Loucy (cell line): ENCODE measurements around the gene RNF32.

Experiments used
- H2AFZ ChIP-seq: fragments of 200-600 bp; sonication (generic); 2 replicates; pipeline ENCODE4 v1.6.0; 2016; ENCODE audit warnings: antibody characterized with exemption, mild to moderate bottlenecking, low read length, moderate library complexity
- H3F3A ChIP-seq: fragments of 200-600 bp; 2 replicates; pipeline ENCODE4 v1.6.0; 2016; ENCODE audit warnings: antibody characterized with exemption, low read depth, mild to moderate bottlenecking
- H3K27me3 ChIP-seq: fragments of 200-600 bp; sonication (generic); 2 replicates; pipeline ENCODE4 v1.6.1; 2014; ENCODE audit warnings: low read length, mild to moderate bottlenecking; ENCODE audit not compliant: insufficient read depth, poor library complexity, severe bottlenecking
- H3K36me3 ChIP-seq: fragments of 200-600 bp; sonication (generic); 2 replicates; pipeline ENCODE4 v1.6.1; 2016; ENCODE audit warnings: low read length; ENCODE audit not compliant: insufficient read depth
- H3K4me1 ChIP-seq: fragments of 200-600 bp; sonication (generic); 2 replicates; pipeline ENCODE4 v1.5.1; 2014; ENCODE audit warnings: low read length, mild to moderate bottlenecking; ENCODE audit not compliant: insufficient read depth, poor library complexity, severe bottlenecking
- H3K4me2 ChIP-seq: fragments of 200-600 bp; sonication (generic); 2 replicates; pipeline ENCODE4 v1.6.0; 2014; ENCODE audit warnings: antibody characterized with exemption, low read length, low read depth, mild to moderate bottlenecking; ENCODE audit not compliant: poor library complexity, severe bottlenecking
- H3K4me3 ChIP-seq: fragments of 200-600 bp; sonication (generic); 2 replicates; pipeline ENCODE4 v1.5.1; 2014; ENCODE audit warnings: low read length, mild to moderate bottlenecking, mixed read lengths; ENCODE audit not compliant: poor library complexity, severe bottlenecking
- H3K79me2 ChIP-seq: fragments of 200-600 bp; sonication (generic); 2 replicates; pipeline ENCODE4 v1.6.1; 2014; ENCODE audit warnings: low read length; ENCODE audit not compliant: insufficient read depth
- H3K9ac ChIP-seq: fragments of 200-600 bp; sonication (generic); 2 replicates; pipeline ENCODE4 v1.6.0; 2014; ENCODE audit warnings: mild to moderate bottlenecking, low read depth, low read length, moderate library complexity; ENCODE audit not compliant: poor library complexity, severe bottlenecking
- H3K9me2 ChIP-seq: fragments of 200-600 bp; sonication (generic); replicated peaks from 2 replicates; pipeline ENCODE4 v1.6.1; 2016; ENCODE audit warnings: low read depth, low read length, mixed read lengths
- H3K9me3 ChIP-seq: fragments of 200-600 bp; sonication (generic); 2 replicates; pipeline ENCODE4 v1.6.1; 2014; ENCODE audit warnings: mild to moderate bottlenecking, antibody characterized with exemption, low read length, low read depth; ENCODE audit not compliant: insufficient read depth
- H4K20me1 ChIP-seq: fragments of 200-600 bp; sonication (generic); 2 replicates; pipeline ENCODE4 v1.6.0; 2014; ENCODE audit warnings: antibody characterized with exemption, low read length, mild to moderate bottlenecking; ENCODE audit not compliant: insufficient read depth, poor library complexity, severe bottlenecking
- EZH2phosphoT487 ChIP-seq: fragments of 200-600 bp; IDR thresholded peaks from 2 replicates; pipeline ENCODE4 v1.6.1; 2018; ENCODE audit warnings: antibody characterized with exemption, mild to moderate bottlenecking, moderate library complexity, borderline replicate concordance
- TF ChIP-seq, protein P1 (sequence below): fragments of 200-600 bp; sonication (generic); conservative IDR thresholded peaks from 2 replicates; pipeline ENCODE4 v1.5.1; 2014; ENCODE audit warnings: mild to moderate bottlenecking, antibody characterized with exemption, low read length

Gene RNF32

DNA sequence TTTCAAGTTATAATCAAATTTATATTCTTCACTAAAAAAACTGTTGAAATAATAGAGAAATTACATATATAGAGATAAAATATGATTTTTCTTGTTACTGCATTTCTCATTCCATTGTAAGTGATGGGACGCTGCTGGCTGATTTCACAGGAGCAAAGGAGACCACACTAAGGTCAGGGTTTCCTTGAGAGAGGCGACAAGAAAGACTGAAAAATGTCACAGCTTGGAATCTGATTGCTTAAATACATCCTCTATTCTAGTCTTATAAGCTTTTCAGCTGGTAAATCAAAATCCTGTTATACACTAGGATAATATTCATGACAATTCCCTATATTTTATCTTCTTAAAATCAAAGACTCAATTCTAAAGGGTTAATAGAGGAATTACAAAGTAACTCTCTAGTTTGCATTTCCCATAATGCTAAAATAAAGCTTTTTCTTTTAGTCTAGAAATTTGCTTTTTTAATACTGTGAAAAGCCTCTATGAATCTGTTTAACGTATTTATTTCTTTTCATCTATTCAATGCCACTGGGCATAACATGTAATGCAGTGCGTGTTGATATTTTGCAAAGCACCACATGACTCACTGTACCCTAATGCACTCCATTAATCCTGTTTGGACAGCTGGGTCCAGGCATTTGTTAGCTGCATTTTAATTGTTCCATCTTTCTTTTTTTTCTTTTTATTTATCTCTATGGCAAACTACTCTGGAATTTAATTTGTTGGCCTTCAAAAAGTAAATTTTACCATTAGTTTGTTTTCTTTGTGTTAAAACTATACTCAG, 81.7 kb downstream of the RNF32 start:
- Histone ChIP-seq H3K79me2 (no peaks in the 10 kb centered on the region), H3K4me2 (no peak overlapping the region), H2AFZ (no peak overlapping the region), H3K4me3 (no peak overlapping the region), H3K9me2 (no peaks in the 10 kb centered on the region), H3K36me3 (peaks cover 28% of the 10 kb centered on the region; the same call in 1 of the 2 replicates), H3K4me1 (no peaks in the 10 kb centered on the region), H3K9ac (no peak overlapping the region), H3F3A (no peaks in the 10 kb centered on the region), H3K27me3 (no peaks in the 10 kb centered on the region), H4K20me1 (no peaks in the 10 kb centered on the region), H3K9me3 (no peaks in the 10 kb centered on the region)
- TF ChIP-seq EZH2phosphoT487 = no peak
- TF ChIP-seq, protein P1, sequence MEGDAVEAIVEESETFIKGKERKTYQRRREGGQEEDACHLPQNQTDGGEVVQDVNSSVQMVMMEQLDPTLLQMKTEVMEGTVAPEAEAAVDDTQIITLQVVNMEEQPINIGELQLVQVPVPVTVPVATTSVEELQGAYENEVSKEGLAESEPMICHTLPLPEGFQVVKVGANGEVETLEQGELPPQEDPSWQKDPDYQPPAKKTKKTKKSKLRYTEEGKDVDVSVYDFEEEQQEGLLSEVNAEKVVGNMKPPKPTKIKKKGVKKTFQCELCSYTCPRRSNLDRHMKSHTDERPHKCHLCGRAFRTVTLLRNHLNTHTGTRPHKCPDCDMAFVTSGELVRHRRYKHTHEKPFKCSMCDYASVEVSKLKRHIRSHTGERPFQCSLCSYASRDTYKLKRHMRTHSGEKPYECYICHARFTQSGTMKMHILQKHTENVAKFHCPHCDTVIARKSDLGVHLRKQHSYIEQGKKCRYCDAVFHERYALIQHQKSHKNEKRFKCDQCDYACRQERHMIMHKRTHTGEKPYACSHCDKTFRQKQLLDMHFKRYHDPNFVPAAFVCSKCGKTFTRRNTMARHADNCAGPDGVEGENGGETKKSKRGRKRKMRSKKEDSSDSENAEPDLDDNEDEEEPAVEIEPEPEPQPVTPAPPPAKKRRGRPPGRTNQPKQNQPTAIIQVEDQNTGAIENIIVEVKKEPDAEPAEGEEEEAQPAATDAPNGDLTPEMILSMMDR = no peak

- Histone ChIP-seq H3K4me2 (no peak overlapping the region), H3K4me3 (no peak overlapping the region), H3K9me3 (no peaks in the 10 kb centered on the region), H2AFZ (no peak overlapping the region), H3F3A (no peaks in the 10 kb centered on the region), H3K36me3 (peaks cover 16% of the 10 kb centered on the region; the same call in 1 of the 2 replicates), H3K9ac (no peak overlapping the region), H4K20me1 (no peaks in the 10 kb centered on the region), H3K27me3 (no peaks in the 10 kb centered on the region), H3K9me2 (no peaks in the 10 kb centered on the region), H3K4me1 (no peaks in the 10 kb centered on the region), H3K79me2 (no peaks in the 10 kb centered on the region)
- TF ChIP-seq, protein P1 = no peak
- no peak for TF ChIP-seq EZH2phosphoT487
Observed at GRCh38 chr7:156725073-156725472, 84.5 kb downstream of the RNF32 start.

DNA sequence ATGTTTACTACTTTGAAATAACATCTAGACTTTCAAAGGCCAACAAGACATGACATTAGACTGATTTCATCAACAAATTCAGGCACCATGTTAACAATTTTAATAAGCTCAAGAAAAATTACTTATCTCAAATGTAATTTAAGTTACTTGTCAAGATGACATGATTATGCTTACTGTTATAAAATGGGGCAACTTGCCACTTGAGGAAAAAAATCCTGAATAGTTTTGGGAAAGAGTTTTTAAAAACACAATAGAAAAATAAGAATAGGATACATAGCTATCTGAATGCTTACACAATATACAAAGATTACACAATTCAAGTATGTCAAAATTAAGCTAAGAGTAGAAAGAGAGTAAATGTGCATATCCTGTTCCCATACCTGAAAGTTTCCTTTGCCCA, 85.4 kb downstream of the RNF32 start:
- H3K4me1 ChIP-seq = no peaks in the 10 kb centered on the region
- H3K9ac ChIP-seq = no peak overlapping the region
- H4K20me1 ChIP-seq = no peaks in the 10 kb centered on the region
- TF ChIP-seq, protein P1 = no peak
- no peak for TF ChIP-seq EZH2phosphoT487
- no peaks in the 10 kb centered on the region for H3F3A ChIP-seq
- H3K4me2 ChIP-seq = no peak overlapping the region
- no peaks in the 10 kb centered on the region for H3K9me2 ChIP-seq
- no peak overlapping the region for H2AFZ ChIP-seq
- H3K4me3 ChIP-seq = no peak overlapping the region
- H3K27me3 ChIP-seq = no peaks in the 10 kb centered on the region
- H3K36me3 ChIP-seq = peaks cover 16% of the 10 kb centered on the region; the same call in 1 of the 2 replicates
- no peaks in the 10 kb centered on the region for H3K9me3 ChIP-seq
- no peaks in the 10 kb centered on the region for H3K79me2 ChIP-seq
